HG03457 (cell line): ENCODE measurements around the gene GLG1.
"Not testable (repeated sequence)": the region's sequence is repeated elsewhere in the genome, so short reads cannot be mapped to it uniquely, and the experiment has no call there.

Experiments used
- ATAC-seq: cut with Tn5 transposase; IDR thresholded peaks from one replicate; pipeline ENCODE4 v1.9.1; 2021; ENCODE audit warnings: moderate number of reproducible peaks; ENCODE audit not compliant: unreplicated experiment

GLG1 gene

DNA sequence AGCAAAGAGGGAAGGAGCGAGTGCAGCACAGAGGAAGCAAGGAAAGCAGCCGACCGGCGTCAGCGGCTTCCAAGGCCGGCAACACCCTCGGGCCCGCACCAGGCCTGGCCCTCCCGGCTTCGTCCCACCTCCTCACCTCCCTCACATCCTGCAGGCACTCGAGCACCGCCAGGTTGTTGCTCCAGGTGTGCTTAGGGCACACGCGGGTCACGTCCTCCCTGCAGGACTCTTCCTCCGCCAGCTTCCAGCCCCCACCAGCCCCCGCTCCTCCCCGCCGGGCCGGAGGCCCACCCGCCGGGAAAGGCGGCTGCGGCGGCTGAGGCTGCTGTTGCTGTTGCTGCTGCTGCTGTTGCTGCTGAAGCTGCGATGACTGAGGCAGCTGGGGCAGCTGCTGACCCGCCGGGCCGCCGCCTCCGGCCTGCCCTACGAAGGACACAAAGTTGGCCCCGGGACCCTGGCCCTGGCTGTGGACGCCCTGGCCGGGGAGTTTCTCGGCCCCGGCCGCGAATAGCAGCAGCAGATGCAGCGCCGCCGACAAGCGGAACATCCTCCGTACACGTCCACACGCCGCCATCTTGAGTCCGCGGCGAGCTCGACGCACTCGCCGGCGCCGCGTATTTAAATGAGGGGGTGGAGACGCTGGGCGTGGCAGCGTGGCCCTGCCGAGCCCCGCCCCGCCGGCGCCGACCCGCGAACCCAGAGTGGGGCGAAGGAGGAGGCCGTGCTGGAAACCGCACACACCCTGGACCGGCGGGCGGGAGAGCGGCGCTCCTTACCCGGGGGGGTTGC is at the start of gene GLG1:
Gene GLG1, minus strand, starts transcription at position 594 of the 789 bp plus-strand sequence. Its CDS starts 20 bp downstream, at position 574.
- peak; percentile 90 for ATAC-seq

DNA sequence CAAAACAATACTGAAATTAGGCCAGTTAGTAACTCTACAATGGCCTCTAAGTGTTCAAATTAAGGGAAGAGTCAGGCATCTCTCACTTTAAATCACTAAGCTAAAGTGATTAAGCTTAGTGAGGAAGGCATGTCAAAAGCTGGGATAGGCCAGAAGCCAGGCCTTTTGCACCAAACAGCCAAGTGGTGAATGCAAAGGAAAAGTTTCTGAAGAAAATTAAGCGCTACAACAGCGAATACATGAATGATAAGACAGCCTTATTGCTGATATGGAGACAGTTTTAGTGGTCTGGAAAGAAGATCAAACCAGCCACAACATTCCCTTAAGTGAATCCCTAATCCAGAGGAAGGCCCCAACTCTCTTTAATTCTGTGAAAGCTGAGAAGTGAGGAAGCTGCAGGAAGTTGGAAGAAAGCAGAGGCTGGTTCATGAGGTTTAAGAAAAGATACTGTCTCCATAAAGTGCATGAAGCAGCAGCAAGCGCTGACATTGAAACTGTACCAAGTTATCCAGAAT is 47.7 kb upstream of the GLG1 start:
- ATAC-seq = no peak

DNA sequence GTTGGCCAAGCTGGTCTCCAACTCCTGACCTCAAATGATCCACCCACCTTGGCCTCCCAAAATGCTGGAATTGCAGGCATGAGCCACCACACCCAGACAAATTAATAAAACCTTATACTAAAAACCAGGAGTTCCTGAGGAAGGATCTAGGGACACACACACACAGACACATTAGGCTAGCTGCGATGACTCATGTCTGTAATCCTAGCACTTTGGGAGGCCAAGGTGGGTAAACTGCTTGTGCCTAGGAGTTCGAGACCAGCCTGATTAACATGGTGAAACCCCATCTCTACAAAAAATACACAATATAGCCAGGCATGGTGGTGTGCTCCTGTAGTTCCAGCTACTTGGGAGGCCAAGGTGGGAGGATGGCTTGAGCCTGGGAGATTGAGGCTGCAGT is 46.0 kb upstream of the GLG1 start:
- not testable (repeated sequence) for ATAC-seq

GRCh38 chr16:74652249-74652648 is 45.3 kb upstream of the GLG1 start:
- ATAC-seq = no peak

GRCh38 chr16:74651841-74652240 is 44.9 kb upstream of the GLG1 start:
- no peak for ATAC-seq

DNA sequence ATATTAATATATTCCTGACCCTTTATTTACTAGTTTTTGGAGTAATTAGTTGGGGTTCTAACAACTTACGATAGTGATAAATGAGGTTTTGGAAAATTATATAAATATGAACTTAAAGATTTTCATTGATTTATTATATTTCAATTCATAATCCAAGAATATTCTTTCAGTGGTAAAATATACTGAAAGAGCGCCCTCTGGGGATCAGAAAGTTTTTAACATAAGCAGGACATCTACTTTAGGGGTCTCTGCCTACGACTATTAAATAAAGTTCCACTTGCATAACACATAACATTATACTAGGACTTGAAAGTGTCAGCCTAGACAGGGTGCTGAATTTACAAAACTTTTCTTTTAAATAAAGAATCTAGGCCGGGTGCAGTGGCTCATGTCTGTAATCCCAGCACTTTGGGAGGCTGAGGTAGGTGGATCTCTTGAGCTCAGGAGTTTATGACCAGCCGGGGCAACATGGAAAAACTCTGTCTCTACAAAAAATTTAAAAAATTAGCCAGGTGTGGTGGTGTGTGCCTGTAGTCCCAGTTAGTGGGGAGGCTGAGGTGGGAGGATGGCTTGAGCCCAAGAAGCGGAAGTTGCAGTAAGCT is 44.2 kb upstream of the GLG1 start:
- no peak for ATAC-seq

- no peak for ATAC-seq
Observed at GRCh38 chr16:74649839-74650504, 43.1 kb upstream of the GLG1 start.

DNA sequence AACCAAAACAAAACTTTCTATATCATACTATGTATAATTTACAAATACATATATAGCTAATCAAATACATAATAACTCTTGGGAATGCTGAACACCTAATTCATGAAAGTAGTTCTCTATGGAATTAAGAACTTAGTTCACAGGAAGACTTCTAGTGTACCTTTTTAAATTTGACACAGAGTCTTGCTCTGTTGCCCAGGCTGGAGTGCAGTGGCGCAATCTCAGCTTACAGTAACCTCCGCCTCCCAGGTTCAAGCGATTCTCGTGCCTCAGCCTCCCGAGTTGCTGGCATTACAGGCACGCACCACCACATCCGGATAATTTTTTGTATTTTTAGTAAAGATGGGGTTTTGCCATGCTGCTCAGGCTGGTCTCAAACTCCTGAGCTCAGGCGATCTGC is 35.1 kb upstream of the GLG1 start:
- no peak for ATAC-seq

- ATAC-seq = no peak
Observed at GRCh38 chr16:74637742-74638453, 31.0 kb upstream of the GLG1 start.

GRCh38 chr16:74635303-74635702 is 28.4 kb upstream of the GLG1 start:
- ATAC-seq = no peak

DNA sequence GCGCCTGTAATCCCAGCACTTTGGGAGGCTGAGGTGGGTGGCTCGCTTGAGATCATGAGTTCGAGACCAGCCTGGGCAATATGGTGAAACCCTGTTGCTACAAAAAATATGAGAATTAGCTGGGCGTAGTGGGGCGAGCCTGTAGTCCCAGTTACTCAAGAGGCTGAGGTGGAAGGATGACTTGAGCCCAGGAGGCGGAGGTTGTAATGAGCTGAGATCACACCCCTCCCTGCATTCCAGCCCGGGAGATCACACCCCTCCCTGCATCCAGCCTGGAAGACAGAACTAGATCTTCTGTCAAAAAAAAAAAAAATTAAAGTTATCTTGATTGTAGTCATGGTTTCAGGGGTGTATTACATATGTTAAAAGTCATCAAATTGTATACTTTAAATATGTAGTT is 26.8 kb upstream of the GLG1 start:
- ATAC-seq = no peak

GRCh38 chr16:74627506-74628220 is 20.7 kb upstream of the GLG1 start:
- ATAC-seq = no peak

- ATAC-seq = no peak
Observed at GRCh38 chr16:74626741-74627416, 20.0 kb upstream of the GLG1 start.

- ATAC-seq = no peak
Observed at GRCh38 chr16:74625500-74626350, 18.8 kb upstream of the GLG1 start.

- ATAC-seq = no peak
Observed at GRCh38 chr16:74623839-74624235, 16.9 kb upstream of the GLG1 start.

- no peak for ATAC-seq
Observed at GRCh38 chr16:74623214-74623838, 16.4 kb upstream of the GLG1 start.

DNA sequence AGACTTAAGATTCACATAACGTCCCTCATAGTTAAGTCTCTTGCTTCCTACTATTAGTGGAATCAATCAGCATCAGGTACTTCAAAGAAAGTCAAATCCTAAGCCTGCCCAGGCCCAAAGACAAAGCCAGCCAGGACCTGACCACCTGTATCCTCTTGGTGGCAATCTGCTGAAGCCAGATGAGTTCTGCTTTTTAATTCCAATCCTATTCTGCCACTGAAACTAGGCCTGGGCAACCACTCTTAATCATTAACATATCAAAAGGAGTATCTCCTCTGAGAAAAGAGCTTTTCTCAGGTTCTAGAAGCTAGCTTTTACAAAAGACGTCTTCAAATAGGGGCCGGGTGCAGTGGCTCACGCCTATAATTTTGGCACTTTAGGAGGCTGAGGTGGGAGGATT is 15.1 kb upstream of the GLG1 start:
- no peak for ATAC-seq

DNA sequence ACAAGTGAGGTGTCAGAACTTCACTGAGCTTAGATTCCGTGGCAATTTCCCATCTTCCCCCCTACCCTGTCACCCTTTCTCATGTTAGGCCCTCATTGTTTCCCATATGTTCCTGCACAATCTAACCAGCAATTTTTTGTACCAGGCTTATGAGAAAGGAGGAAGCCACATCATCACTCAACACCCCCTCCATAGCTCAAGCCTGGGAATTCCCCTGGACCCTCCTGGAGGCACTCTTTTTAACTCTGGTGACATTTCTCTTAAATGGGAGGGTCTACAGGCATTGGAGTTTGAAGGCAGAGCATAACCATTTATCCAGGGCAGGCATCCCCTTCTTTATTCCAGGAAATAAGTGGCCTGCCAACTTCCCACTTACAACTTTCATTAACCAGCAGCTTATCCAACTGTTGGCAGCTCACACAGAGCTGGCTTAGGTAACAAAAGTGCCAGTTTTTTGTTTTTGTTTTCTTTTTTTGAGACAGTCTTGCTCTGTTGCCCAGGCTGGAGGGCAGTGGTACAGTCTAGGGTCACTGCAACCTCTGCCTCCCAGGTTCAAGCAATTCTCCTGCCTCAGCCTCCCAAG is 10.4 kb upstream of the GLG1 start:
- ATAC-seq = no peak
